MM.1S (cell line): ENCODE measurements around the gene MYO1G.

Source experiments
- DNase-seq: peaks from one replicate; pipeline ENCODE4 v3.0.0-alpha.2; 2015
- H2AFZ ChIP-seq: fragments of 300-600 bp; sonication (generic); 2 replicates; pipeline ENCODE4 v1.6.0; 2016; ENCODE audit warnings: antibody characterized with exemption, low read length
- H3F3A ChIP-seq: fragments of 300-600 bp; sonication (generic); 2 replicates; pipeline ENCODE4 v1.6.1; 2016; ENCODE audit warnings: mild to moderate bottlenecking, antibody characterized with exemption, low read length, moderate library complexity, mixed read lengths; ENCODE audit not compliant: insufficient read depth
- H3K27ac ChIP-seq: fragments of 300-600 bp; sonication (generic); 2 replicates; pipeline ENCODE4 v1.5.1; 2016; ENCODE audit warnings: mild to moderate bottlenecking, low read length
- H3K27me3 ChIP-seq: fragments of 300-600 bp; sonication (generic); replicated peaks from 2 replicates; pipeline ENCODE4 v1.6.0; 2016; ENCODE audit warnings: low read length; ENCODE audit not compliant: insufficient read depth
- H3K36me3 ChIP-seq: fragments of 300-600 bp; sonication (generic); replicated peaks from 2 replicates; pipeline ENCODE4 v1.6.1; 2016; ENCODE audit warnings: mild to moderate bottlenecking, low read length, mixed read lengths; ENCODE audit not compliant: insufficient read depth
- H3K4me1 ChIP-seq: fragments of 300-600 bp; sonication (generic); 2 replicates; pipeline ENCODE4 v1.6.1; 2016; ENCODE audit warnings: low read length, mixed read lengths
- H3K4me2 ChIP-seq: fragments of 300-600 bp; sonication (generic); 2 replicates; pipeline ENCODE4 v1.6.0; 2016; ENCODE audit warnings: low read depth, low read length
- H3K4me3 ChIP-seq: fragments of 300-600 bp; sonication (generic); 2 replicates; pipeline ENCODE4 v1.5.1; 2016; ENCODE audit warnings: low read length, mixed read lengths
- H3K79me2 ChIP-seq: fragments of 300-600 bp; sonication (generic); 2 replicates; pipeline ENCODE4 v1.6.1; 2016; ENCODE audit warnings: mixed run types, low read length, mixed read lengths
- H3K9ac ChIP-seq: fragments of 300-600 bp; sonication (generic); 2 replicates; pipeline ENCODE4 v1.6.1; 2016; ENCODE audit warnings: low read length, mixed read lengths
- H3K9me2 ChIP-seq: fragments of 300-600 bp; sonication (generic); replicated peaks from 2 replicates; pipeline ENCODE4 v1.6.1; 2016; ENCODE audit warnings: mild to moderate bottlenecking, low read length, mixed read lengths; ENCODE audit not compliant: insufficient read depth
- H3K9me3 ChIP-seq: fragments of 300-600 bp; sonication (generic); replicated peaks from 2 replicates; pipeline ENCODE4 v1.6.1; 2016; ENCODE audit warnings: mild to moderate bottlenecking, low read length, mixed read lengths; ENCODE audit not compliant: insufficient read depth
- H4K20me1 ChIP-seq: fragments of 300-600 bp; sonication (generic); 2 replicates; pipeline ENCODE4 v1.6.1; 2016; ENCODE audit warnings: mild to moderate bottlenecking, low read length, moderate library complexity, mixed read lengths; ENCODE audit not compliant: insufficient read depth
- CTCF ChIP-seq: fragments of 300-600 bp; sonication (generic); IDR thresholded peaks from 2 replicates; pipeline ENCODE4 v1.5.1; 2016; ENCODE audit warnings: antibody characterized with exemption, low read length, mixed read lengths
- EZH2 ChIP-seq: fragments of 300-600 bp; sonication (generic); optimal IDR thresholded peaks from 2 replicates; pipeline ENCODE3; 2017; ENCODE audit warnings: low read depth, mild to moderate bottlenecking, antibody characterized with exemption, low read length, mixed read lengths
- EZH2phosphoT487 ChIP-seq: fragments of 300-600 bp; sonication (generic); IDR thresholded peaks from 2 replicates; pipeline ENCODE4 v1.6.1; 2018; ENCODE audit warnings: antibody characterized with exemption, low read length

MYO1G gene

GRCh38 chr7:44970523-44971051 lies 8.2 kb downstream of the MYO1G start:
- Histone ChIP-seq H3K4me1 (peaks cover 6% of the 10 kb centered on the region; the same call in 1 of the 2 replicates), H3K36me3 (no peaks in the 10 kb centered on the region)

GRCh38 chr7:44969701-44970522 lies 8.9 kb downstream of the MYO1G start:
- no peaks in the 10 kb centered on the region for H3K9me3 ChIP-seq
- H3K36me3 ChIP-seq, result no peaks in the 10 kb centered on the region

More at GRCh38 chr7:44970523-44971051, 8.2 kb downstream of the MYO1G start:
- Histone ChIP-seq H3K79me2 (no peaks in the 10 kb centered on the region), H3K27me3 (no peaks in the 10 kb centered on the region), H3K4me2 (no peak overlapping the region), H3K9ac (no peak overlapping the region), H3F3A (no peaks in the 10 kb centered on the region), H4K20me1 (no peaks in the 10 kb centered on the region), H3K9me3 (no peaks in the 10 kb centered on the region), H3K4me3 (no peak overlapping the region), H3K27ac (no peak overlapping the region), H3K9me2 (no peaks in the 10 kb centered on the region), H2AFZ (no peak overlapping the region)
- DNase-seq, result no peak
- TF ChIP-seq EZH2 (no peak), EZH2phosphoT487 (no peak), CTCF (no peak)

GRCh38 chr7:44969049-44969700 lies 9.6 kb downstream of the MYO1G start:
- Histone ChIP-seq H3K9ac (no peak overlapping the region), H3K4me2 (no peak overlapping the region), H3K4me1 (peaks cover 4% of the 10 kb centered on the region; the same call in 1 of the 2 replicates), H3F3A (no peaks in the 10 kb centered on the region), H3K9me3 (no peaks in the 10 kb centered on the region), H3K36me3 (no peaks in the 10 kb centered on the region), H3K27me3 (no peaks in the 10 kb centered on the region), H3K27ac (no peak overlapping the region), H3K79me2 (no peaks in the 10 kb centered on the region), H3K9me2 (no peaks in the 10 kb centered on the region), H2AFZ (no peak overlapping the region), H4K20me1 (no peaks in the 10 kb centered on the region), H3K4me3 (no peak overlapping the region)
- TF ChIP-seq EZH2, result no peak
- TF ChIP-seq EZH2phosphoT487, result no peak
- TF ChIP-seq CTCF, result no peak
- no peak for DNase-seq

More at GRCh38 chr7:44969701-44970522, 8.9 kb downstream of the MYO1G start:
- H3K4me2 ChIP-seq, result no peak overlapping the region
- H4K20me1 ChIP-seq, result no peaks in the 10 kb centered on the region
- H3K9ac ChIP-seq, result no peak overlapping the region
- H3K27me3 ChIP-seq, result no peaks in the 10 kb centered on the region
- DNase-seq, result no peak
- H3K79me2 ChIP-seq, result no peaks in the 10 kb centered on the region
- H2AFZ ChIP-seq, result no peak overlapping the region
- no peaks in the 10 kb centered on the region for H3F3A ChIP-seq
- H3K4me3 ChIP-seq, result no peak overlapping the region
- H3K9me2 ChIP-seq, result no peaks in the 10 kb centered on the region
- peaks cover 6% of the 10 kb centered on the region; the same call in 1 of the 2 replicates for H3K4me1 ChIP-seq
- H3K27ac ChIP-seq, result no peak overlapping the region
- TF ChIP-seq EZH2phosphoT487 (no peak), EZH2 (no peak), CTCF (no peak)
